ENCODE results near the gene HOXA7. TPM values are rescaled to one million over a fixed set of nuclear protein-coding genes. Genes with fewer than 3 reads are reported as not detected.

HOXA7 gene
- total RNA-seq, 1 donor from 2014 or later: not detected

DNA sequence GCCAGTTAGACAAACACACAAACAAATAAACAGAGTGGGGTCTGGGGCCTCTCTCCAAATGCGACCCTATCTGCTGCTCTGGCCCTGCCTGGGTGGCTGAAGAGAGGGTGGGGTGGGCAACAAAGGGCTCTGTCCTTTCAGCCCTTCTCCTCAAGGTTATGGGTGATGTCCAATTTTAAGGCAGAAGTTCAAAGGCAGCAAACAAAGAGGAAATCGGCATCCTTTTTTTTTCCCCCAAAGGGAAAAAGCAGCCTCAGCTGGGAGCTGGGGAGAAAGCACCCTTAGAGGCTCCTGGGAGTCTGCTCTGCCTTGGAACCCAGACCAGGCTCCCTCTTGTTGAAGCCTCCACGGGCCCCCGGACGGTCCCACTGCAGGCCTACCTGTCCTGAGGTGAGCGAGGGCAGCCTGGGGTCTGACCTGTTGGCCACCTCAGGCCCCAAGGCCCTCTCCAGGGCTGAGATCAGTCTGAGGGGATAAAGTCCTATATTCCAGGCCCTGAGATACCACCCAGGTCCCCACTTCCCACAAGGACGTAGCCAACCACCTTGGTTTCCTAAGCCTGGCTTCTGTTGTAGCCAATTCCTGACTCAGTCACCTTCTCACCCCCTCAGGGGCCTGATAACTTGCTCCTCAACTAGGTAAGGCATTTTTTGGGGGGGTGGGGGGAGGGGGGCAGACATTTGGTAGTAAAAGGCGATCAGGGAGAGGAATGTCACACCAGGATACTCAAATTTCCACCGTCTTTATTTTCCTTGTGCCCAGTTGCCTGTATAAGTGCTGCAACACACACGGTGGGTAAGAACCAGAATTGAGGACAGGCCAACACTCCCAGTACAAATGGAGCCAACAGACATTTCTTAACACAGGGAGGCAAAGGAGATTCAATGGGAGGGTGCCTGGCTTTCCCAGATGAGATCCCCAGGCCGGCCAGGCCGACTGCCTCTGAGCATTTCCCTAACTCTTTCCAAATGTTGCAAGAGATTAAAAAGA, 24.3 kb upstream of the HOXA7 start:
- TF ChIP-seq, protein P1, sequence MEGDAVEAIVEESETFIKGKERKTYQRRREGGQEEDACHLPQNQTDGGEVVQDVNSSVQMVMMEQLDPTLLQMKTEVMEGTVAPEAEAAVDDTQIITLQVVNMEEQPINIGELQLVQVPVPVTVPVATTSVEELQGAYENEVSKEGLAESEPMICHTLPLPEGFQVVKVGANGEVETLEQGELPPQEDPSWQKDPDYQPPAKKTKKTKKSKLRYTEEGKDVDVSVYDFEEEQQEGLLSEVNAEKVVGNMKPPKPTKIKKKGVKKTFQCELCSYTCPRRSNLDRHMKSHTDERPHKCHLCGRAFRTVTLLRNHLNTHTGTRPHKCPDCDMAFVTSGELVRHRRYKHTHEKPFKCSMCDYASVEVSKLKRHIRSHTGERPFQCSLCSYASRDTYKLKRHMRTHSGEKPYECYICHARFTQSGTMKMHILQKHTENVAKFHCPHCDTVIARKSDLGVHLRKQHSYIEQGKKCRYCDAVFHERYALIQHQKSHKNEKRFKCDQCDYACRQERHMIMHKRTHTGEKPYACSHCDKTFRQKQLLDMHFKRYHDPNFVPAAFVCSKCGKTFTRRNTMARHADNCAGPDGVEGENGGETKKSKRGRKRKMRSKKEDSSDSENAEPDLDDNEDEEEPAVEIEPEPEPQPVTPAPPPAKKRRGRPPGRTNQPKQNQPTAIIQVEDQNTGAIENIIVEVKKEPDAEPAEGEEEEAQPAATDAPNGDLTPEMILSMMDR (IDR thresholded peaks at IDR 0.05; ENCODE audit: partially characterized antibody, unreplicated experiment): no peak
- H3K4me1 Mint-ChIP-seq (ENCODE audit: low read depth, unreplicated experiment): no peaks in the 10 kb centered on the region
- H3K4me3 Mint-ChIP-seq (ENCODE audit: unreplicated experiment): no peak overlapping the region
- peak; percentile 7 for DNase-seq
- peaks cover 15% of the 10 kb centered on the region for H3K9me3 Mint-ChIP-seq (ENCODE audit: unreplicated experiment)
- H3K27me3 Mint-ChIP-seq (ENCODE audit: unreplicated experiment): peaks cover 51% of the 10 kb centered on the region
- no peak overlapping the region for H3K27ac Mint-ChIP-seq (ENCODE audit: unreplicated experiment)
- no peaks in the 10 kb centered on the region for H3K36me3 Mint-ChIP-seq (ENCODE audit: unreplicated experiment)

DNA sequence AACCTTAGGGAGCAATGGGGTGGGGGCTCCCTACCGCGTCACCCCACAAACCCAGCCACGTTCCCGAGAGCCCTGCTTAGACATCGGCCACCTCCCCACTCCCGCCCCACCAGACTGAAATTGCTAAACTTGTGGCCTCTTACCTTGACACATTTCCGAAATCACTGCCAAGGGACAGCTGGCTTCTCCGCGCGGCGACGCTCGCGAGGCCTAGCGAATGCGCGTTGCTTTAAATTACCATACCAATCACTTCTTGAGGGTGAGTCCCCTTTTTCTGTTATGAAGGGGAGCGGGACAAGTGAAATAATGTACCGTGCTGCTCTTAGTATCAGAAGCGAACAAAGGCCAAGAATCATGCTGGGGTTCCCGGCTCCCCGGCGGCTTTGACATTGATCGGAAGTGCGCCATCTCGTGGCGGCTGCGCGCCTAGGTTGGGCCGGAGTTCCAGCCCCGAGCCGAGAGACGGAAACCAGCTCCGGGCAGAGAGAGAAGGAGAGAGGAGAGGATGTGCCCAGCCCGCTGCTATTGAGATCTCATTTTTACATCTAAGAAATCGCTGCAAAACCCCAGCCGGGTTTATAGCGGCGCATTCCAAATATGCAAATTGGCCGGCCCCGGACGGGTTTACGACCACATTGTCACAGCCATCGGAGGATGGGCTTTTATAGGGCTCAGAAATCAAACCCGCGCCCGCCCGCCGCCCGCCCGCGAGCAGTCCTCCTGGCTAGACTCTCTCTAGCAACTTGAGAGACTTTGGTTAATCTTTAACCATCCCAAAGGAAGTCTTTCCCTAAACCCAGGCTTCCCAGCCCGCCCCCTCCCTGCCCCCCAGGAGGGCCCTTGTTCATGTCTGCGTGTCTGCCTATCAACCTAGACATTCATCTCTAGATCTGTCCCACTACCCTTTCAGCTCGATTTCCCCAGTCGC, 23.3 kb upstream of the HOXA7 start:
- Mint-ChIP-seq H3K27ac (ENCODE audit: unreplicated experiment) (no peak overlapping the region), H3K36me3 (ENCODE audit: unreplicated experiment) (no peaks in the 10 kb centered on the region)
- DNase-seq: peak; percentile 81

DNA sequence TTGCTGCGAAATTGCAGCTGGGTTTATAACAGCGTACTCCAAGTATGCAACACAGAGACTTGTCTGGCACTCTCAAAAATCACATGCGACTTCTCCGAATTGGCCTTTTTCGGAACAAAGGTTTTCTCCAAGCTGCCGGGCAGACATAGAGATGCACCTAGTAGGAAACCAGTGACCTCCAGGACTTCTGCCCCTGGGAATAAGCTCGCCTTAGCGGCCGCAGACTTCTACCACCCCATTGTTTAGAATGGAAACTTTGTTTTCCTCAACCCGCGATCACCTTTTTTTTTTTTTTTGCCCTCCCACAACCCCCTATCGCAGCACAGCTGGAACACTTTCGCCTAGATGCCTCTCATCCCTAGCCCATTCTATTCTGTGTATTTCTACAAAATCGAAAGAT, 22.6 kb upstream of the HOXA7 start:
- DNase-seq: no peak
- Mint-ChIP-seq H3K27ac (ENCODE audit: unreplicated experiment) (no peak overlapping the region), H3K4me1 (ENCODE audit: low read depth, unreplicated experiment) (no peaks in the 10 kb centered on the region), H3K27me3 (ENCODE audit: unreplicated experiment) (peaks cover 47% of the 10 kb centered on the region), H3K36me3 (ENCODE audit: unreplicated experiment) (no peaks in the 10 kb centered on the region), H3K4me3 (ENCODE audit: unreplicated experiment) (no peak overlapping the region), H3K9me3 (ENCODE audit: unreplicated experiment) (peaks cover 8% of the 10 kb centered on the region)
- TF ChIP-seq, protein P1 (IDR thresholded peaks at IDR 0.05; ENCODE audit: partially characterized antibody, unreplicated experiment): no peak

More for the DNA sequence above, 23.3 kb upstream of the HOXA7 start:
- Mint-ChIP-seq H3K4me3 (ENCODE audit: unreplicated experiment) (peak overlapping the region; percentile 67), H3K27me3 (ENCODE audit: unreplicated experiment) (peaks cover 47% of the 10 kb centered on the region), H3K9me3 (ENCODE audit: unreplicated experiment) (peaks cover 10% of the 10 kb centered on the region), H3K4me1 (ENCODE audit: low read depth, unreplicated experiment) (no peaks in the 10 kb centered on the region)
- TF ChIP-seq, protein P1 (IDR thresholded peaks at IDR 0.05; ENCODE audit: partially characterized antibody, unreplicated experiment): peak; percentile 89

DNA sequence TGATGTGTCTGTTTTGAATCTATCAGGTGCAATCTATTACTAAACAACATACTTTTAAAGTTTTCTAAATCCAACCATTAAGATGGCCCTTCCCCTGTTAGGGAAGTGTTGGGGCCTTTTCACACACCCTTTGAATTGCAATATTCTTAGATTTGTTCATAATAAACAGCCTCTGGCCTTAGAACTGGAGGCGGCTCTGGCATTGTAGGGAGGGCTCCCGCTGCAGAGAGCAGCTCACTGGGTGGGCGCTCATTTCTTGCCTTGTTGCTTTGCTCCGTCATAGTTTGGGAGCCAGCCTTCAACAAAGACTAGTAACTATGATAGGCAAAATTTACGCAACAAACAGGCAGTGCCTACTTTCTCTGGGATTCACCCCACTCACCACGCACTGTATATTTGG, 21.9 kb upstream of the HOXA7 start:
- Mint-ChIP-seq H3K4me3 (ENCODE audit: unreplicated experiment) (no peak overlapping the region), H3K9me3 (ENCODE audit: unreplicated experiment) (peaks cover 8% of the 10 kb centered on the region), H3K27ac (ENCODE audit: unreplicated experiment) (no peak overlapping the region), H3K4me1 (ENCODE audit: low read depth, unreplicated experiment) (no peaks in the 10 kb centered on the region), H3K27me3 (ENCODE audit: unreplicated experiment) (peaks cover 44% of the 10 kb centered on the region), H3K36me3 (ENCODE audit: unreplicated experiment) (no peaks in the 10 kb centered on the region)
- TF ChIP-seq, protein P1 (IDR thresholded peaks at IDR 0.05; ENCODE audit: partially characterized antibody, unreplicated experiment): no peak
- DNase-seq: no peak

Measured in glutamatergic neuron (in vitro differentiated cells).